ENCODE data around the gene TWIST1. TPM values are rescaled to one million over a fixed set of nuclear protein-coding genes. Genes with fewer than 3 reads are reported as not detected.

The TWIST1 gene
- total RNA-seq, 1 experiment from 2014 or later: 19.1 TPM

- DNase-seq (ENCODE audit: low read depth): peak; percentile 11
Observed at GRCh38 chr7:19113855-19114550, 3.4 kb downstream of the TWIST1 start.

GRCh38 chr7:19113002-19113350 is 4.5 kb downstream of the TWIST1 start:
- DNase-seq (ENCODE audit: low read depth): no peak

GRCh38 chr7:19112274-19113001 is 5.0 kb downstream of the TWIST1 start:
- no peak for DNase-seq (ENCODE audit: low read depth)

GRCh38 chr7:19111474-19112273 is 5.8 kb downstream of the TWIST1 start:
- no peak for DNase-seq (ENCODE audit: low read depth)

- no peak for DNase-seq (ENCODE audit: low read depth)
Observed at GRCh38 chr7:19110776-19111175, 6.7 kb downstream of the TWIST1 start.

GRCh38 chr7:19110026-19110730 is 7.3 kb downstream of the TWIST1 start:
- no peak for DNase-seq (ENCODE audit: low read depth)

- no peak for DNase-seq (ENCODE audit: low read depth)
Observed at GRCh38 chr7:19109000-19109946, 8.2 kb downstream of the TWIST1 start.

- no peak for DNase-seq (ENCODE audit: low read depth)
Observed at GRCh38 chr7:19107356-19108146, 9.9 kb downstream of the TWIST1 start.

- no peak for DNase-seq (ENCODE audit: low read depth)
Observed at GRCh38 chr7:19107081-19107355, 10.4 kb downstream of the TWIST1 start.

GRCh38 chr7:19106241-19107080 is 11.0 kb downstream of the TWIST1 start:
- no peak for DNase-seq (ENCODE audit: low read depth)

GRCh38 chr7:19105546-19105945 is 11.9 kb downstream of the TWIST1 start:
- DNase-seq (ENCODE audit: low read depth): no peak

- no peak for DNase-seq (ENCODE audit: low read depth)
Observed at GRCh38 chr7:19104811-19105210, 12.6 kb downstream of the TWIST1 start.

GRCh38 chr7:19102884-19103283 is 14.6 kb downstream of the TWIST1 start:
- no peak for DNase-seq (ENCODE audit: low read depth)

- no peak for DNase-seq (ENCODE audit: low read depth)
Observed at GRCh38 chr7:19101909-19102308, 15.5 kb downstream of the TWIST1 start.

- DNase-seq (ENCODE audit: low read depth): no peak
Observed at GRCh38 chr7:19101472-19101871, 16.0 kb downstream of the TWIST1 start.

- DNase-seq (ENCODE audit: low read depth): no peak
Observed at GRCh38 chr7:19099924-19100323, 17.5 kb downstream of the TWIST1 start.

- no peak for DNase-seq (ENCODE audit: low read depth)
Observed at GRCh38 chr7:19099194-19099593, 18.2 kb downstream of the TWIST1 start.

GRCh38 chr7:19098510-19098909 is 18.9 kb downstream of the TWIST1 start:
- no peak for DNase-seq (ENCODE audit: low read depth)

Measured in HT1080 (cell line).